ENCODE results near the gene PDGFA.

The PDGFA gene

GRCh38 chr7:485188-486081, 34.2 kb downstream of the PDGFA start:
- DNase-seq, result no peak

- no peak for DNase-seq
Measured at GRCh38 chr7:484356-485101, 35.1 kb downstream of the PDGFA start.

DNA sequence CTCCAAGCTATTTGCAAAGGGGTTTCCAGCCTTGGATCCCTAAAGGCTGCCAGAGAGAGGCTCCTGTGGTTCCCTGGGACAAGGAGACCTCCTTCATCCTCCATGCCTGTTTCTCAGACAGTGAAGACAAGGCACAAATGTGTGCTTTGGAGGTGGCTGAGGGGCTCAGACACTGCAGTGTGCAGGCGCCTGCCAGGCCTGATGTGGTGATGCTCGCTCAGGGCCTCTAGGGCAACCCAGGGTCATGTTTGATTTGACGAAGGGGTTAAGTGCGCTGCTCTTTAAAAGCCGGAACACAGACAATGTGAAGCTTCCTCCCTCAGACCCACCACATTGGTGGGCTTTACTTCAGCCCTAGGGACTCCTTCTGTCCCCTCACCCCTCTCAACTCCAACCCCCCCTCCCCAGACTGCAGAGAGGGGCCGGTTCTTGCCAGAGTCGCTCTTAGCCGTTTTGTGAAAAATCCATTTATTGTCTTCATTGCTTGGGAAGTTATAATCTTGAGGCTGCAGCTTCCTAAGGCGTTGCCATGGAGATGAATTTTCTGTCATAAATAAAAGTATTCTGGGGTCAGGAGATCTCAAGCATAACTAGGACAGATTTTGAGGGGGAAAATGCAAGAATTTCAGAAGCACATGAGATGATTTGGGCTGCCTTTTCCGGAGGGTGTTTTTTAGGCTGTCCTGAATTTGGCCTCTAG, 35.8 kb downstream of the PDGFA start:
- DNase-seq, result no peak

DNA sequence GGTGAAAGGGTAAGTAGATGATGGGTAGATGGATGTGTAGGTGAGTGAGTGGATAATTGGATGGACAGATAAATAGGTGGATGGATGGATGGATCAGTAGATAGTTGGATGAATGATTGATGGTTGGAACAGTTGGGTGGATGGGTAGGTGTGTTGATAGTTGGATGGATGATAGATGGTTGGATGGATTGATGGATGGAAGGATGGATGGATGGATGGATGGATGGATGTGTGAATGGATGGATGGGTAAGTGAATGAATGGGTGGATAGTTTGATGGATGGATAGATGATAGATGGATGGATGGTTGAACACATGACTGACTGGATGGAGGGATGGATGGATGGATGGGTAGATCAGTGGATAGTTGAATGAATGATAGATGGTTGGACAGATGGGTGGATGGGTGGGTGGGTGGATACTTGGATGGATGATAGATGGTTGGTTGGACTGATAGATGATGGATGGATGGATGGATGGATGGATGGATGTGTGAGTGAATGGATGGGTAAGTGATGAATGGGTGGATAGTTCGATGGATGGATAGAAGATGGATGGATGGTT, 37.0 kb downstream of the PDGFA start:
- no peak for DNase-seq

GRCh38 chr7:481219-481930, 38.3 kb downstream of the PDGFA start:
- DNase-seq, result no peak

- DNase-seq, result no peak
Measured at GRCh38 chr7:480531-481218, 39.0 kb downstream of the PDGFA start.

DNA sequence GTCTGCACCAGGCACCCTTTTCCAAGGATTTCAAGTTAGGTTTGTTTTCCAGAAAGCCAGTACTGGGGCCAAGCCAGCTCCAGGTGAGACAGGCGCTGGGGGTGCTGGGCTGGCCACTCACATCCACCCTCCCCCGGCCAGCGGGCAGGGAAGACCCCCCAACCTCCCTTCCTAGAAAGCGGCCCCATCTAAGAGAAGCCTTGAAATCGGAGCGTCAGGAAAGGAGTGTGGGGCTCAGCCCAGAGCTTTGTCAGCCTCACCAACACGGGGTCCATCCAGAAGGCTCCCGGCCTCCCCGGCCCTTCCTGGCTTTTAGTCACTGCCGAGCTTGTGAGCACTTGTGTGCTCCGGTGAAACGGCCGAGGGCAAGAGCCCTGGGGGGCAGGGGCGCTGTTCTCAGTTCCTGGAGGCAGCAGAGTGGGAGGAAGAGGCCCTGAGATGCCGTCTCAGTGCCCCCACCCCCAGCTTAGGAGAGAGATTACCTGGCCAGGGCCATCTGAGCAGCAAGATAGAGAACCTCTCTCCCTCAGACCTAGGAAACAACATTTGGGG, 39.6 kb downstream of the PDGFA start:
- DNase-seq, result no peak

DNA sequence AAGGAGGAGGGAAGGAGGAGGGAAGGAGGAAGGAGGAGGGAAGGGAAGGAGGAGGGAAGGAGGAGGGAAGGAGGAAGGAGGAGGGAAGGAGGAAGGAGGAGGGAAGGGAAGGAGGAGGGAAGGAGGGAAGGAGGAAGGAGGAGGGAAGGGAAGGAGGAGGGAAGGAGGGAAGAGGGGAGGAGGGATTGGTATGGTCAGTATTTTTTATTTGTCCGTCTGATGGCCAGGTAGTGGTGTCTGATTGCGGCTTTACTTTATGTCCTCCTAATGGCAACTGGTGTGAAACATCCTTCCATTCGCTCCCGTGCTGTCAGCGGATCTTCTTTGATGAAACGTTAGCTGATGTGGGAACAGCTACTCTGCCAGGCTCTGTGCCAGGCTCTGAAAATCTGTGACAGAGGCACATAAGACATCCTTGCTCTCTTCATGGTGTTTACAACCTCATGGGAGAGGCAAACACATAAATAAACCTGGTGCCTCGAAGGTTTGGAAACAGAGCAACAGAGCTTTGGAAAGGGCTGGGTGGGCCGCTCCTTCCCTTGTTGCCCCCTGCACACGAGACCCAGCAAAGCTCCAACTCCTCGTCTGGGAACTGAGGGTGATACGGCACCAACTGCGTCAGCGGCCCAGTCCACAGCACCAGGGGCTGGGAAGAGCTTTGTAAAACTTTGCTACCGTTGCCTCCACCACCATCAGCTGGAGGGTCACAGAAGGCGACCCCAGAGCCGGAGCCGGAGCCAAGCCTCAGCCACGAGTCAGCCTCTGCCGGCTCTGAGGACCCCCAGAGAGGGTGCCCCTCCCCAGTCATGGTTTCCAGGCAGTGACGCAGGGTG, 40.3 kb downstream of the PDGFA start:
- no peak for DNase-seq

- DNase-seq, result no peak
Measured at GRCh38 chr7:477626-478220, 41.9 kb downstream of the PDGFA start.

- DNase-seq, result no peak
Measured at GRCh38 chr7:476736-477360, 42.8 kb downstream of the PDGFA start.

- no peak for DNase-seq
Measured at GRCh38 chr7:475951-476441, 43.6 kb downstream of the PDGFA start.

GRCh38 chr7:475425-475728, 44.3 kb downstream of the PDGFA start:
- DNase-seq, result no peak

DNA sequence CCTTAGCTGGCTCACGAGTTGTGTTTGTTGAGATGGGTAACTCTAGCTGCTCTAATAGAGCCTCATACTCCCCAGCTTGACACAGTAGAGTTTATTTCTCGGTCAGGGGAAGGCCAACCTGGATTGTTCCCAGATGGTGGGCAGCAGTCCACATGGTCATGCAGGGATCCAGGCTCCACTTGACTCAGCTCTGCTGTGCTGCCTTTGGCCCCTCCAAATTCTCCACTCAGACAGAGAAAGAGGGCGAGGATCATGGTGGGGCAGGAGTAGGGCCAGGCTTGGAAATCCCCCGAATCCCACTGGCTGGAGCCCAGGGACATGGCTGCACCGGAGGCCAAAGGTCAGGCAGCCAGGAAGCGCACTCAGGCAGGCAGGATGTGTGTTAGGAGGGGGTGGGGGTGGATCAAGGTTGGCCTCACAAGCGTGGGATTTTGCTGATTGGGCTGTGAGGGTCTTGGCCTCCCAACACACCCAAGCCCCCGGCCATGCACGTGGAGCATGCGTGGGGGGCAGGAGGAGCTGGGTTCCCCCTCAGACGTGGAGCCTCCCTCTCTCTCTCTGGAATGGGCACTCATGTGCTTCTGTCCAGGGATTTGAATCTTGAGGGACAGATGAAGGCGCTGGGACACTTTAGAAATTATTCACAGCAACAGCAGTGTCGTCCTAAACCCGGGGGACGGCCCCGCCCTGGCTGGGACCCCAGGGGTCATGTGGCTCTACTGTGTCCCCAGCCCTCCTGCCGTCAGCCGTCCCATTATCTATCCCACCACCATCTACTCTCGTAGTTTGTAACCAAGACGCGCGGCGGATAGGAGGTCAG, 44.8 kb downstream of the PDGFA start:
- DNase-seq, result no peak

DNA sequence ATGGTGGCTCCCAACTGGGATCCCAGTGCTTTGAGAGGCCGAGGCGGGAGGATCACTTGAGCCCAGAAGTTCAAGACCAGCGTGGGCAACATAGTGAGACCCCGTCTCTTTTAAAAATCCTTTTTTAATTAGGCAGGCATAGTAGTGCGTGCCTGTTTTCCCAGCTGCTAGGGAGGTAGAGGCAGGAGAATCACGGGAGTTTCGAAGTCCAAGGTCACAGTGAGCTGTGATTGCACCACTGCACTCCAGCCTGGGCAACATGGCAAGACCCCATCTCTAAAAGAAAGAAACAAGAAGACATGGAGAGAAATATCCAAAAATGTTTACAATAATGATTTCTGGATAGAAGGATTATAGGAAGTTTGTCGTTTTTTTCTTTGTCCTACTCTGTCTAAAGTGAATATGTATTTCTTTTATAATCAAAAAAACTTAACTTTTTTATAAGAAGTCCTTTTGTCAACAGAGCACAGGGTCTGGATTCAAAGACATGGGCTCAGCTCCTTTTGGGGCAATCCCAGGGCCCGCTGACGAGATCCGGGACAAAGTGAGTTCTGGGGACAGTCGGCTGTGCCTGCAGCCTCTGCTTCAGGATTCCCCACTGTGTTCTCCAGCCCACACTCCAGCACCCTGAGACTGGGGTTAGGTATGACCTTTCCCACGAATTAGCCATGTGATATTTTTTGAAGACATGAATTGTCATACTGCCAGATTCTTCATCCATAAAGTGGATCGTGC, 45.6 kb downstream of the PDGFA start:
- DNase-seq, result no peak

- DNase-seq, result no peak
Measured at GRCh38 chr7:473211-473734, 46.4 kb downstream of the PDGFA start.

DNA sequence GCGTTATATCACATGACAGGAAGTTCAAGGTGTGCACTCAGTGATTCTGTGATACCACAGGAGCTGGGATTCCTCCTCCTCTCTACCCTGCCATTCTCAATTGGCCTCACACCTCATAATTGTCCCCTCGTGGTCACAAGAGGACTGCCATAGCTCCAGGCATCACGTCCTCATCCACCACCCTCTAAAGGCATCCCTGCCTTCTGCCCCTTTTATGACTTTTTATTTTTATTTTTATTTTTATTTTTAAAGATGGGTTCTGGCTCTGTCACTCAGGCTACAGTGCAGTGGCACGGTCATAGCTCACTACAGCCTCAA, 47.0 kb downstream of the PDGFA start:
- no peak for DNase-seq

GRCh38 chr7:471866-472639, 47.6 kb downstream of the PDGFA start:
- DNase-seq, result no peak
